ENCODE measurements around the gene A1BG. TPM values are rescaled to one million over a fixed set of nuclear protein-coding genes. Genes with fewer than 3 reads are reported as not detected.
A peak's percentile ranks its signal among the peaks of the same experiment; 100 is the strongest.

Gene A1BG
- total and polyA plus RNA-seq, 2 of the 13 experiments (the other 11 are each of a cell fraction or from before 2014, with no cell fraction given), result 14.7 to 41.4 TPM

DNA sequence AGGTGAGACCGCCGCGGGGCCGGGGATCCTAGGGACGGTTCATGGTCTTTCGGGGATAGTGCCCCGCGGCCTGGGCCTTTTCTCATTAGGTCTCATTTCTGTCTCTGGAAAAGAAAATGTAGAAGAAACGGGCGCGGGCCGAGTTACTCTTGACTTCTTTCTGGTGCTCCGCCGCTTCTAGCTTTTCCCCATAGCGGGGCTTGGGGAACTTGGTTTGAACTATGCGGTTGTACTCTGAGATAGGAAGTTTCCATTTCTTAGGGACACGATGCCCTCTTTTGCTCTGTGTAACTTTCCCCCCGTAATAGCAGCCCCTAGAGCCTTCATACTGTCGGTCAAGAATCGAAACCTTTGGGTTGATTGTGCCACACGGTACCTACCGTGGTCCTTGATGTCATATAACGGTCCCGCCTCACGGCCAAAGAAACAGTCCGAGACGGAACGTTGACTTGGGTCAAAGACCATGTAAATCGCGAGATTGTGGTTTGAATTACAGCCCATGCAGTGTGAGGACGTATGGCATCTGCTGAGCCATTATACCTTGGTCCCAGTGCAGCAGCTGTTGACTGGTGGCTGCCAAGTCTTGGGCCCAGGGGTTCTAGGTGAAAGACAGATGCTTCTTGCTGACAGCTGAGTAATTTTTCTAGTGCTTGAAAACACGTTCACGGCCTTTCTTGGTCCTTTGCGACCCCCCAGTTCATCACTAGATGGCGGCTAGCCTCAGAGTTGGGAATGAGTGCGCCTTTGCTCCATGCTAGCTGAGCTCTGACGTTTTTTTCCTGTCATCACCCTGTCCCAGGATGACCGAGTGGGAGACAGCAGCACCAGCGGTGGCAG is 34.3 kb upstream of the A1BG start (continued):
- TF ChIP-seq ESRRA (CRISPR knock-in tag; IDR thresholded peaks at IDR 0.05; ENCODE audit: low read depth) (no peak), TSC22D2 (CRISPR knock-in tag; IDR thresholded peaks at IDR 0.05; ENCODE audit: borderline replicate concordance) (no peak), ZNF333 (CRISPR knock-in tag; IDR thresholded peaks at IDR 0.05; ENCODE audit: borderline replicate concordance) (0 out of 2 replicates have a peak, but pooled peaks have one; percentile 30), ZNF558 (CRISPR knock-in tag; IDR thresholded peaks at IDR 0.05; ENCODE audit: borderline replicate concordance) (peak; percentile 66; the same call in 1 of the 2 replicates), DNMT1 (CRISPR knock-in tag; IDR thresholded peaks at IDR 0.05) (0 out of 2 replicates have a peak, but pooled peaks have one; percentile 33), ASH2L (IDR thresholded peaks at IDR 0.05; ENCODE audit: insufficient read length, low read depth, low read length) (peak; percentile 9), STAG1 (CRISPR knock-in tag; IDR thresholded peaks at IDR 0.05) (peak; percentile 44), ZKSCAN8 (CRISPR knock-in tag; IDR thresholded peaks at IDR 0.05; ENCODE audit: borderline replicate concordance) (0 out of 2 replicates have a peak, but pooled peaks have one; percentile 1), MEIS2 (CRISPR knock-in tag; IDR thresholded peaks at IDR 0.05) (0 out of 2 replicates have a peak, but pooled peaks have one; percentile 11), NFATC3 (CRISPR knock-in tag; IDR thresholded peaks at IDR 0.05) (no peak), ZNF451 (CRISPR knock-in tag; IDR thresholded peaks at IDR 0.05) (no peak), NR2C2 (CRISPR knock-in tag; IDR thresholded peaks at IDR 0.05; ENCODE audit: borderline replicate concordance) (peak; percentile 77), MLLT10 (CRISPR knock-in tag; IDR thresholded peaks at IDR 0.05) (0 out of 2 replicates have a peak, but pooled peaks have one; percentile 49), ZNF501 (CRISPR knock-in tag; IDR thresholded peaks at IDR 0.05) (peak; percentile 63; the same call in 1 of the 2 replicates), E2F1 (CRISPR knock-in tag; IDR thresholded peaks at IDR 0.05) (no peak), HIC2 (CRISPR knock-in tag; IDR thresholded peaks at IDR 0.05; ENCODE audit: low read depth) (0 out of 2 replicates have a peak, but pooled peaks have one; percentile 3), CREB1 (IDR thresholded peaks at IDR 0.05) (0 out of 2 replicates have a peak, but pooled peaks have one; percentile 4), CREB1 (CRISPR knock-in tag; IDR thresholded peaks at IDR 0.05) (peak; percentile 26; the same call in 1 of the 2 replicates), MATR3 (CRISPR knock-in tag; IDR thresholded peaks at IDR 0.05) (no peak), ATF1 (CRISPR knock-in tag; IDR thresholded peaks at IDR 0.05) (peak; percentile 27; the same call in 1 of the 2 replicates)
- TF ChIP-seq, protein P1, sequence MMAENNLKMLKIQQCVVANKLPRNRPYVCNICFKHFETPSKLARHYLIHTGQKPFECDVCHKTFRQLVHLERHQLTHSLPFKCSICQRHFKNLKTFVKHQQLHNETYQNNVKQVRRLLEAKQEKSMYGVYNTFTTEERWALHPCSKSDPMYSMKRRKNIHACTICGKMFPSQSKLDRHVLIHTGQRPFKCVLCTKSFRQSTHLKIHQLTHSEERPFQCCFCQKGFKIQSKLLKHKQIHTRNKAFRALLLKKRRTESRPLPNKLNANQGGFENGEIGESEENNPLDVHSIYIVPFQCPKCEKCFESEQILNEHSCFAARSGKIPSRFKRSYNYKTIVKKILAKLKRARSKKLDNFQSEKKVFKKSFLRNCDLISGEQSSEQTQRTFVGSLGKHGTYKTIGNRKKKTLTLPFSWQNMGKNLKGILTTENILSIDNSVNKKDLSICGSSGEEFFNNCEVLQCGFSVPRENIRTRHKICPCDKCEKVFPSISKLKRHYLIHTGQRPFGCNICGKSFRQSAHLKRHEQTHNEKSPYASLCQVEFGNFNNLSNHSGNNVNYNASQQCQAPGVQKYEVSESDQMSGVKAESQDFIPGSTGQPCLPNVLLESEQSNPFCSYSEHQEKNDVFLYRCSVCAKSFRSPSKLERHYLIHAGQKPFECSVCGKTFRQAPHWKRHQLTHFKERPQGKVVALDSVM (CRISPR knock-in tag; IDR thresholded peaks at IDR 0.05), result no peak
- TF ChIP-seq, protein P2, sequence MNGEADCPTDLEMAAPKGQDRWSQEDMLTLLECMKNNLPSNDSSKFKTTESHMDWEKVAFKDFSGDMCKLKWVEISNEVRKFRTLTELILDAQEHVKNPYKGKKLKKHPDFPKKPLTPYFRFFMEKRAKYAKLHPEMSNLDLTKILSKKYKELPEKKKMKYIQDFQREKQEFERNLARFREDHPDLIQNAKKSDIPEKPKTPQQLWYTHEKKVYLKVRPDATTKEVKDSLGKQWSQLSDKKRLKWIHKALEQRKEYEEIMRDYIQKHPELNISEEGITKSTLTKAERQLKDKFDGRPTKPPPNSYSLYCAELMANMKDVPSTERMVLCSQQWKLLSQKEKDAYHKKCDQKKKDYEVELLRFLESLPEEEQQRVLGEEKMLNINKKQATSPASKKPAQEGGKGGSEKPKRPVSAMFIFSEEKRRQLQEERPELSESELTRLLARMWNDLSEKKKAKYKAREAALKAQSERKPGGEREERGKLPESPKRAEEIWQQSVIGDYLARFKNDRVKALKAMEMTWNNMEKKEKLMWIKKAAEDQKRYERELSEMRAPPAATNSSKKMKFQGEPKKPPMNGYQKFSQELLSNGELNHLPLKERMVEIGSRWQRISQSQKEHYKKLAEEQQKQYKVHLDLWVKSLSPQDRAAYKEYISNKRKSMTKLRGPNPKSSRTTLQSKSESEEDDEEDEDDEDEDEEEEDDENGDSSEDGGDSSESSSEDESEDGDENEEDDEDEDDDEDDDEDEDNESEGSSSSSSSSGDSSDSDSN (CRISPR knock-in tag; IDR thresholded peaks at IDR 0.05), result no peak
